A172 (cell line): ENCODE measurements around the gene LURAP1L. TPM values are rescaled to one million over a fixed set of nuclear protein-coding genes. Genes with fewer than 3 reads are reported as not detected.
"Not testable (repeated sequence)": the region's sequence is repeated elsewhere in the genome, so short reads cannot be mapped to it uniquely, and the experiment has no call there.

ENCODE experiments used
- DNase-seq: peaks from one replicate; pipeline ENCODE4 v3.0.0-alpha.2; 2015; ENCODE audit warnings: low spot score
- total RNA-seq: library from RNA; depleted of rRNA; stranded (reverse); fragments of >200 nt; shearing (Covaris generic); gene quantifications from 2 replicates; pipeline ENCODE4 v1.2.3, GENCODE V29; 2014; rRNA removed

LURAP1L gene
- total RNA-seq, 1 experiment from 2014 or later, result 6.6 TPM

DNA sequence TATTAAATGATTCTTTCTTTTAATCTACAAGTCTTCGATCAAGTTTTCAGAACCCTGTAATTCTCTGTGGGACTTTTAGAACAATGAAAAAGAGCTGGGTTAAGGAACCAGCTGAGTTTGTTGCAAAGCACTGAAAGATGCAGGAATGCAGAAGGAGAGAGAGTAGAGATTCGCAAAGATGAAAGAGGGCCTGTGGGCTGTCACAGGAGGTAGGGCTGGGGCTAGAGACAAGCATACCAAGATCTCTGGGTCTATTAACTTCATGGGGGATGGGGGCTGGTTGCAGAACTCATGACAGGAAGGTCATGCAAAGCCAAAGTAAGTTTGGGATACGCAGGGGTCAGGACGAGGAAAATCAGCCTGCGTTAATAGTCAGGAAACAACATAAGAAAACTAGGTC is 81.8 kb downstream of the LURAP1L start:
- no peak for DNase-seq

DNA sequence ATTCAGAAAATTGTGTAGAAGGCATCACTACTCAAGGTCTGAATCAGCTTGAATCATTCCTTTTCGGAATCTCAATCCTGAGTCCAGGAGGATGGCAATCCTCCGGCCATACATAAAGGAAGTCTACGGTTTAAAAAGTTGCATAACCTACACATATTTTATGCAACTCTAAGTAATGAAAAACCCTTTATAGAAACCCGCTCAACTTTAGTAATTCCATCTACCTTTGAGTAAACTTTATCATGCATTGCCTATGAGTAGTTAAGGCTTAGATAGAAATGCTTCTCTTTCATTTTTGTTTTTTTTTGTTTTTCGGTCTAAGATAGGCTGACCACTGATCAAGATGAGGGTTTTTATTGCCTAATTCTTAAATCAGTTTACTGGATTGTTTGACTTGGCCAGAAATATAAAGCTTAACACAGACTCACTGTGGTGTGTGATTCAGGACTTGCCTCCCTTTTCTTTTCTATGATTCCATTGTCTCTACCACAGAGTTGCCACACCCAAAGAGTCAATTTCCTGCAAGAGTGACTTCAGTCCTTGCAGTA is 85.0 kb downstream of the LURAP1L start:
- peak; percentile 84 for DNase-seq

- no peak for DNase-seq
Observed at GRCh38 chr9:12860998-12861397, 86.2 kb downstream of the LURAP1L start.

DNA sequence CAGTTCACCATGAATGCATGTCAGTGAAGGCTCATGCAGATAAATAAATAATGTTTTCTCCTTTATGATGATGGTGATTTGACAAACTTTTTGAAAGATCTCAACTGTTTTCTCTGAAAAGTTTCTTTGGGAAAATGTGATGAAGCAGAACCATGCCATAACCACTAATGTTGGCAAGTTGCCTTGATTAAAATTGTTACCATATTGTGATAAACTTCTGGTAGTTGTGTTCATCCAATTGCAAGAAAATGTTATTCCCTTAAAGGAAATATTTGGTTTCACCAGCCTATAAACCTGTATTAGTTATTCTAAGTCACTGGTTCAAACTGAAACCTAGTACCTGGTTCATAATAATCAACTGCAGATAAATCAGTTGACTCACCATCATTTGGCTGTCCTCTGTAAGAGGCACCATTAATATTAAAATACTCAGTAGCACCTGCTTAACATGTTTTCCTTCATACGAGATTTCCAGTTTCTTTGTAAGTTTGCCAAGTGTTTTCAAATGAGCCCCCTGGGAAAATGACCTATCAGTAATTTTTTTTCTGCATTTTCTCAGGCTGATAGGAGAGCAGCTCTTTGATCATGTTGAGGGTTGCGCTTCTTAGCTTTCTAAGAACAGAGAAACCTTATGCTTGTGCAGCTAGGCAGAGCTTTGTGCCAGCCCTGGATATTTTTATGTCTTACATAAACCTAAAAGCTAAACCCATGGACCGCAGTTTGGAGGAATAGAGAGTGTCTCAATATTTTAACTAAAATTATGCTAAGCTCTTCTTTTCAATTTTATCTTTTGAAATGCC is 88.0 kb downstream of the LURAP1L start:
- peak; percentile 15 for DNase-seq

DNA sequence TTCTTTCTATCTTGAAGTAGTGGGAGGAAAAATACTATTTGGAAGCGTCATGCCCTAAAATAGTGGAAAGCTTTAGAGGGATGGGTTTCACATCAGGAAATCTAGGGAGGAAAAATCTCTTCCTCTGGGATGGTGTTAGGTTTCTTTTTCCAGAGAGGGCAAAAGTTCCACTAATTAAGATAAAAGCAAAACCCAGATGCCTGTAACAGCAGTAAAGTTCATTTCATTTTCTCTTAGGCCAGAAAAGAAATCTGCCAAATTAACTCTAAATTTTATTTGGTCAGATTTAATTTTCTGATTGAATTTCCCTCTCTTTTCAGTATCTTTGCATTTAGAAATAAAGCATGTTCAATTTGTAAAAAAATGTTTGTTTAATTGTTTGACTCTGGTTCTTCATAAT is 88.8 kb downstream of the LURAP1L start:
- DNase-seq, result no peak

DNA sequence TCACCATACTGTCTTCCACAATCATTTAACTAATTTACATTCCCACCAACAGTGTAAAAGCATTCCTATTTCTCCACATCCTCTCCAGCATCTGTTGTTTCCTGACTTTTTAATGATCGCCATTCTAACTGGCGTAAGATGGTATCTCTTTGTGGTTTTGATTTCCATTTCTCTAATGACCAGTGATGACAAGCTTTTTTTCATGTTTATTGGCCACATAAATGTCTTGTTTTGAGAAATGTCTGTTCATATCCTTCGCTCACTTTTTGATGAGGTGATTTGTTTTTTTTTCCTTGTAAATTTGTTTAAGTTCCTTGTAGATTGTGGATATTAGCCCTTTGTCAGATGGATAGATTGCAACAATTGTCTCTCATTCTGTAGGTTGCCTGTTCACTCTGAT is 90.6 kb downstream of the LURAP1L start:
- not testable (repeated sequence) for DNase-seq

Other genes with a start within 250 kb of the LURAP1L start
- 2.4 and 3.4 TPM in 2 replicates for gene TYRP1, start 81.6 kb upstream of the LURAP1L start, total RNA-seq